Measurements from ENCODE around the gene RAD51B. TPM values are rescaled to one million over a fixed set of nuclear protein-coding genes. Genes with fewer than 3 reads are reported as not detected.

Gene RAD51B
- total RNA-seq, 1 experiment from 2014 or later, result 16.7 TPM

DNA sequence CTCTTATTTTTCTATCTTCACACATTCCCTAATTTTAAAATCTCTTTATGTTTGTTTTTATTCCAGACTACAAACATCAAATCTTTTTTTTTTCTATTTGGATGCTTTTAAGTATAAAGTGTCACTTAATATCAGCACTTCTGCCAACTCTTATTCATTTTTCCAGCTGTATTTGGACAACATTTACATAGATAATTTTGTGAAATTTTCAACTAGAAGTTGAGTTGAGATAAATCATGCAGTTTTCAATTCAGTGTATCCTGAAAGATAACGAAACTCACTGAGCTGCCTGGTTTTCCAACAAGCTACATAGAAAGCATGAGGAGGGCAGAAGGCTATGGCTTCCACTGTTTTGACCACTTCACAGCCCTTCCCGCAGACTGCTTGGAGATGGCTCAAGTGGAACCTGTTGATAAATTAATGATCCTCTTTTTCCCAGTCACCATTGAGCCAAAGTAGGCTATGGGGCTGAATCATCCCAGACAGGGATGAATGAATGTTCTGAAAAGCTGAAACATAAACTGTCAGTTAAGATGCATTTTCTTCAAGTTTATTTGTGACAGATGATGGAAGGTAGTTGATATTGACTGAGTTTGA, 213.9 kb downstream of the RAD51B start:
- Histone ChIP-seq H3K14ac (ENCODE audit: insufficient read depth, low read length) (no peak overlapping the region), H4K8ac (replicated peaks; ENCODE audit: insufficient read length, low read depth, low read length) (no peak overlapping the region), H3K23me2 (ENCODE audit: insufficient read length, low read depth, low read length, poor library complexity, severe bottlenecking) (no peaks in the 10 kb centered on the region), H2AFZ (ENCODE audit: low read length) (no peak overlapping the region), H2BK5ac (ENCODE audit: insufficient read length, low read length) (no peak overlapping the region), H3K9ac (ENCODE audit: extremely low read depth, insufficient read length, low read length) (no peak overlapping the region), H3K9me3 (ENCODE audit: control insufficient read depth, low read depth, low read length) (no peaks in the 10 kb centered on the region), H4K5ac (ENCODE audit: insufficient read length, low read depth, low read length) (no peak overlapping the region), H3T11ph (ENCODE audit: low read length) (no peak overlapping the region), H4K91ac (ENCODE audit: insufficient read length, low read depth, low read length) (no peak overlapping the region), H3K27me3 (ENCODE audit: insufficient read depth, low read length) (no peaks in the 10 kb centered on the region), H3K18ac (ENCODE audit: insufficient read length, low read depth, low read length) (no peak overlapping the region), H4K20me1 (ENCODE audit: control insufficient read depth, insufficient read depth, insufficient read length) (no peaks in the 10 kb centered on the region), H2BK15ac (ENCODE audit: low read depth, low read length) (no peak overlapping the region), H3K27ac (ENCODE audit: insufficient read length, low read depth, low read length) (no peak overlapping the region), H2BK20ac (ENCODE audit: low read depth, low read length, poor library complexity, severe bottlenecking) (no peak overlapping the region), H3K23ac (ENCODE audit: insufficient read length, low read depth, low read length) (no peak overlapping the region), H2BK12ac (ENCODE audit: insufficient read length, low read depth, low read length) (no peak overlapping the region), H3K79me2 (ENCODE audit: insufficient read depth, low read length) (no peaks in the 10 kb centered on the region), H2AK5ac (ENCODE audit: insufficient read length, low read length) (no peak overlapping the region), H2BK120ac (ENCODE audit: low read depth, low read length, poor library complexity, severe bottlenecking) (no peak overlapping the region), H3K4me2 (ENCODE audit: insufficient read depth, insufficient read length, low read length) (no peak overlapping the region), H3K56ac (ENCODE audit: insufficient read length, low read depth, low read length) (no peak overlapping the region), H3K4me1 (ENCODE audit: insufficient read depth, low read length) (no peaks in the 10 kb centered on the region; the same call in 1 of the 2 replicates), H3K4ac (ENCODE audit: low read depth, low read length) (no peak overlapping the region), H3K79me1 (ENCODE audit: insufficient read depth, low read depth, low read length, poor library complexity, severe bottlenecking) (no peaks in the 10 kb centered on the region)
- H3K27me3 Mint-ChIP-seq (ENCODE audit: low read depth), result no peaks in the 10 kb centered on the region; the same call in 1 of the 2 replicates
- WGBS (ENCODE audit: extremely low coverage, insufficient read length, low lambda C conversion rate), result no CpG with 5 or more reads among the region's 2 CpGs
- H3K36me3 Mint-ChIP-seq (ENCODE audit: insufficient read depth in 1 of 3, low read depth in 3 of 3), result peaks cover 21 to 26% (median 25%) of the 10 kb centered on the region in 3 experiments
- DNase-seq, result no peak
- H3K9me3 Mint-ChIP-seq, result peaks cover 16 to 26% of the 10 kb centered on the region in 2 experiments
- TF ChIP-seq, protein P1, sequence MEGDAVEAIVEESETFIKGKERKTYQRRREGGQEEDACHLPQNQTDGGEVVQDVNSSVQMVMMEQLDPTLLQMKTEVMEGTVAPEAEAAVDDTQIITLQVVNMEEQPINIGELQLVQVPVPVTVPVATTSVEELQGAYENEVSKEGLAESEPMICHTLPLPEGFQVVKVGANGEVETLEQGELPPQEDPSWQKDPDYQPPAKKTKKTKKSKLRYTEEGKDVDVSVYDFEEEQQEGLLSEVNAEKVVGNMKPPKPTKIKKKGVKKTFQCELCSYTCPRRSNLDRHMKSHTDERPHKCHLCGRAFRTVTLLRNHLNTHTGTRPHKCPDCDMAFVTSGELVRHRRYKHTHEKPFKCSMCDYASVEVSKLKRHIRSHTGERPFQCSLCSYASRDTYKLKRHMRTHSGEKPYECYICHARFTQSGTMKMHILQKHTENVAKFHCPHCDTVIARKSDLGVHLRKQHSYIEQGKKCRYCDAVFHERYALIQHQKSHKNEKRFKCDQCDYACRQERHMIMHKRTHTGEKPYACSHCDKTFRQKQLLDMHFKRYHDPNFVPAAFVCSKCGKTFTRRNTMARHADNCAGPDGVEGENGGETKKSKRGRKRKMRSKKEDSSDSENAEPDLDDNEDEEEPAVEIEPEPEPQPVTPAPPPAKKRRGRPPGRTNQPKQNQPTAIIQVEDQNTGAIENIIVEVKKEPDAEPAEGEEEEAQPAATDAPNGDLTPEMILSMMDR (conservative IDR thresholded peaks at IDR 0.05), result no peak
- no peak overlapping the region for H3K27ac Mint-ChIP-seq
- no peak overlapping the region for H3K4me3 Mint-ChIP-seq
- peaks cover 12 to 14% of the 10 kb centered on the region in 2 experiments for H3K4me1 Mint-ChIP-seq
